OCI-LY1 (cell line): ENCODE measurements around the gene RFX6.

ENCODE experiments used
- CTCF ChIP-seq: fragments of 200-600 bp; sonication (generic), shearing (Covaris generic); IDR thresholded peaks from 2 replicates; pipeline ENCODE4 v1.5.1; 2017; ENCODE audit warnings: mild to moderate bottlenecking, antibody characterized with exemption, low read length, moderate library complexity, mixed read lengths
- EZH2 ChIP-seq: fragments of 200-600 bp; sonication (generic), shearing (Covaris generic); IDR thresholded peaks from 2 replicates; pipeline ENCODE4 v1.8.0; 2017; ENCODE audit warnings: borderline replicate concordance, mixed run types, mild to moderate bottlenecking, antibody characterized with exemption, low read length, moderate library complexity, mixed read lengths

DNA sequence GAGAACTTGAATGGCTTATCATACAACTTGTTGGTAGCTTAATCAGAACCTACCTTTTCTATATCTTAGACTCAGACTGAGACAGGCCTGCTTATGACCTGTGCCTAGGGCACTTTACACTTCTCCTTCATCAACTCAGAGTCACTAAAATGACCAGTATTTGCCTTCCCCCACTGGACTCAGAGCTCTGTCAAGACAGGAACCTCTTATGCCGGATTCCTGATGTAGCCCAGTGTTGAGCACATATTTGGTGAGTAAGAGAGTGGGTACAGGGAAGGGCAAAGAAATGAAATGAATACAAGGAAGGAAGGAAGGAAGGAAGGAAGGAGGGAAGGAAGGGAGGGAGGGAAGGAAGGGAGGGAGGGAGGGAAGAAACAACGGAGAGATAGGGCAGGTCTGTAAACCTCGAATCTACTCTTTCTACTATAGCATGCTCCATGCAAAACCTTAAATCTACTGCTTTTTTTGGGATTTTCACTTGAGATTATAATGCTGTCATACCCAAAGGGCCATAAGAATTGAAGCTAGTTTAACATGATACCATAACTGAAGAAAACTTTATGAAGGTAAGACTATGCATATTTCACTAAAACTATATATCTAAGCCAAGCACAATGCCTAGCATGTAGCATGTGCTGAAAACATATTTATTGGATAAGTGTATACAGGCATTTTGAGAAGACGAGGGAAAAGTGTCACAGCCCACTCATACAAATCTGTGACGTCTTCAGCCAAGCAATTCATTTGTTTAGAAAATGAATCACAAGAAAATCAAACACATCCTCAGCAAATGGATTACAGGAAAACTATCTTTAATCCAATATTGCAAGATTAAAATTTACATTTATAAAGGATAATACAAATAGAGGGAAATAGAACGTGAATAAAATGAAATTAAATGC lies 89.9 kb downstream of the RFX6 start:
- TF ChIP-seq CTCF, result no peak
- TF ChIP-seq EZH2, result no peak
